Measurements from ENCODE around the gene NFIX. TPM values are rescaled to one million over a fixed set of nuclear protein-coding genes. Genes with fewer than 3 reads are reported as not detected.

NFIX gene
- total and polyA plus RNA-seq, 2 of the 13 experiments (the other 11 are each of a cell fraction or from before 2014, with no cell fraction given): 3.4 to 5.4 TPM

DNA sequence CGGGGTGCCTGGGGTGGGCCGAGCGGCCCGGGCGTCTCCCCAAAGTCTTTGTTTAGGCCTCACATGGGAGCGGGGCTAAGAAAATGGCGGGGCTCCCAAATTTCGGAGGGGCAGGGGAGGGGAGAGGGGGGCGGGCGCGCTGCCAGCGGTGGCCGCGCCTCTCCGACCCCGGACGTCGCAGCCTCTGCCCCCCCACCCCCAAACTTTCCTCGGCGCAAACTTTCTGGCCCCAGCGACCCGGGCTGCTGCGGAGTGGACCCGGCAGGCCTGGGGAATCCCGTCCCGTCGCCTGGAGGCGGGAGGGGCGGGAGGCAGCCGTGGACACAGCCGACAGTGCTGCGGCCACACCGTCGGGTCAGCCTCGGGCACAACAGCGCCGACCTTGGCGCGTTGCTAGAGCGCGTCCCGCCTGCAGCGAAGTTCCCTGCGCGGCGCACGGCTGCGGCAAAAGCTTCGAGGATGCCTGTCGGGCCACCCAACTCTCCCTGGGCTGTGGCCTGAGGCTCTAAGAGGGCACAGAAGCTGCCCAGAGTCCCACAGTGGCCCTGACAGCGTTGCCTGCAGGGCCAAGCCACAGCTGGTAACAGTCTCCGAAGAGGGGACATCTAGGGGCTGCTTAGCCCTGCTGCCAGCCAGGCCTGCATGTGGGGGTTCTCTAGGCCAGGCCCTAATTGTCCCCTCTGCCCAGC lies 1.3 kb downstream of the NFIX start (continued):
- TF ChIP-seq HMGXB3 (CRISPR knock-in tag; IDR thresholded peaks at IDR 0.05; ENCODE audit: borderline replicate concordance): no peak
- TF ChIP-seq, protein P1, sequence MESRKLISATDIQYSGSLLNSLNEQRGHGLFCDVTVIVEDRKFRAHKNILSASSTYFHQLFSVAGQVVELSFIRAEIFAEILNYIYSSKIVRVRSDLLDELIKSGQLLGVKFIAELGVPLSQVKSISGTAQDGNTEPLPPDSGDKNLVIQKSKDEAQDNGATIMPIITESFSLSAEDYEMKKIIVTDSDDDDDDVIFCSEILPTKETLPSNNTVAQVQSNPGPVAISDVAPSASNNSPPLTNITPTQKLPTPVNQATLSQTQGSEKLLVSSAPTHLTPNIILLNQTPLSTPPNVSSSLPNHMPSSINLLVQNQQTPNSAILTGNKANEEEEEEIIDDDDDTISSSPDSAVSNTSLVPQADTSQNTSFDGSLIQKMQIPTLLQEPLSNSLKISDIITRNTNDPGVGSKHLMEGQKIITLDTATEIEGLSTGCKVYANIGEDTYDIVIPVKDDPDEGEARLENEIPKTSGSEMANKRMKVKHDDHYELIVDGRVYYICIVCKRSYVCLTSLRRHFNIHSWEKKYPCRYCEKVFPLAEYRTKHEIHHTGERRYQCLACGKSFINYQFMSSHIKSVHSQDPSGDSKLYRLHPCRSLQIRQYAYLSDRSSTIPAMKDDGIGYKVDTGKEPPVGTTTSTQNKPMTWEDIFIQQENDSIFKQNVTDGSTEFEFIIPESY (CRISPR knock-in tag; IDR thresholded peaks at IDR 0.05): no peak
- TF ChIP-seq ZNF30 (CRISPR knock-in tag; IDR thresholded peaks at IDR 0.05): no peak
- TF ChIP-seq ZNF713 (CRISPR knock-in tag; IDR thresholded peaks at IDR 0.05): 0 out of 2 replicates have a peak, but pooled peaks have one; percentile 10
- TF ChIP-seq, protein P2, sequence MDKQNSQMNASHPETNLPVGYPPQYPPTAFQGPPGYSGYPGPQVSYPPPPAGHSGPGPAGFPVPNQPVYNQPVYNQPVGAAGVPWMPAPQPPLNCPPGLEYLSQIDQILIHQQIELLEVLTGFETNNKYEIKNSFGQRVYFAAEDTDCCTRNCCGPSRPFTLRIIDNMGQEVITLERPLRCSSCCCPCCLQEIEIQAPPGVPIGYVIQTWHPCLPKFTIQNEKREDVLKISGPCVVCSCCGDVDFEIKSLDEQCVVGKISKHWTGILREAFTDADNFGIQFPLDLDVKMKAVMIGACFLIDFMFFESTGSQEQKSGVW (CRISPR knock-in tag; IDR thresholded peaks at IDR 0.05; ENCODE audit: borderline replicate concordance): no peak
- TF ChIP-seq ZBTB25 (CRISPR knock-in tag; IDR thresholded peaks at IDR 0.05): no peak
- 0 out of 2 replicates have a peak, but pooled peaks have one; percentile 27 for TF ChIP-seq MAF1 (CRISPR knock-in tag; IDR thresholded peaks at IDR 0.05; ENCODE audit: borderline replicate concordance)
- TF ChIP-seq, protein P3, sequence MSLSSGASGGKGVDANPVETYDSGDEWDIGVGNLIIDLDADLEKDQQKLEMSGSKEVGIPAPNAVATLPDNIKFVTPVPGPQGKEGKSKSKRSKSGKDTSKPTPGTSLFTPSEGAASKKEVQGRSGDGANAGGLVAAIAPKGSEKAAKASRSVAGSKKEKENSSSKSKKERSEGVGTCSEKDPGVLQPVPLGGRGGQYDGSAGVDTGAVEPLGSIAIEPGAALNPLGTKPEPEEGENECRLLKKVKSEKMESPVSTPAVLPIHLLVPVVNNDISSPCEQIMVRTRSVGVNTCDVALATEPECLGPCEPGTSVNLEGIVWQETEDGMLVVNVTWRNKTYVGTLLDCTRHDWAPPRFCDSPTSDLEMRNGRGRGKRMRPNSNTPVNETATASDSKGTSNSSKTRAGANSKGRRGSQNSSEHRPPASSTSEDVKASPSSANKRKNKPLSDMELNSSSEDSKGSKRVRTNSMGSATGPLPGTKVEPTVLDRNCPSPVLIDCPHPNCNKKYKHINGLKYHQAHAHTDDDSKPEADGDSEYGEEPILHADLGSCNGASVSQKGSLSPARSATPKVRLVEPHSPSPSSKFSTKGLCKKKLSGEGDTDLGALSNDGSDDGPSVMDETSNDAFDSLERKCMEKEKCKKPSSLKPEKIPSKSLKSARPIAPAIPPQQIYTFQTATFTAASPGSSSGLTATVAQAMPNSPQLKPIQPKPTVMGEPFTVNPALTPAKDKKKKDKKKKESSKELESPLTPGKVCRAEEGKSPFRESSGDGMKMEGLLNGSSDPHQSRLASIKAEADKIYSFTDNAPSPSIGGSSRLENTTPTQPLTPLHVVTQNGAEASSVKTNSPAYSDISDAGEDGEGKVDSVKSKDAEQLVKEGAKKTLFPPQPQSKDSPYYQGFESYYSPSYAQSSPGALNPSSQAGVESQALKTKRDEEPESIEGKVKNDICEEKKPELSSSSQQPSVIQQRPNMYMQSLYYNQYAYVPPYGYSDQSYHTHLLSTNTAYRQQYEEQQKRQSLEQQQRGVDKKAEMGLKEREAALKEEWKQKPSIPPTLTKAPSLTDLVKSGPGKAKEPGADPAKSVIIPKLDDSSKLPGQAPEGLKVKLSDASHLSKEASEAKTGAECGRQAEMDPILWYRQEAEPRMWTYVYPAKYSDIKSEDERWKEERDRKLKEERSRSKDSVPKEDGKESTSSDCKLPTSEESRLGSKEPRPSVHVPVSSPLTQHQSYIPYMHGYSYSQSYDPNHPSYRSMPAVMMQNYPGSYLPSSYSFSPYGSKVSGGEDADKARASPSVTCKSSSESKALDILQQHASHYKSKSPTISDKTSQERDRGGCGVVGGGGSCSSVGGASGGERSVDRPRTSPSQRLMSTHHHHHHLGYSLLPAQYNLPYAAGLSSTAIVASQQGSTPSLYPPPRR (CRISPR knock-in tag; IDR thresholded peaks at IDR 0.05; ENCODE audit: borderline replicate concordance): 0 out of 2 replicates have a peak, but pooled peaks have one; percentile 51
- TF ChIP-seq ZMAT3 (CRISPR knock-in tag; conservative IDR thresholded peaks at IDR 0.05): peak; percentile 15; the same call in 1 of the 2 replicates
- no peak for TF ChIP-seq SP4 (CRISPR knock-in tag; IDR thresholded peaks at IDR 0.05)
- TF ChIP-seq ZNF691 (CRISPR knock-in tag; IDR thresholded peaks at IDR 0.05; ENCODE audit: borderline replicate concordance, low read depth): 0 out of 2 replicates have a peak, but pooled peaks have one; percentile 30
